CD14-positive monocyte (primary cell): ENCODE results near the gene TEN1. TPM values are rescaled to one million over a fixed set of nuclear protein-coding genes. Genes with fewer than 3 reads are reported as not detected.

Source experiments
- DNase-seq, 3 donors: peaks; one replicate each; pipeline ENCODE4 v3.0.0-alpha.2; 2011 to 2022
- H2AFZ ChIP-seq: 2 replicates; pipeline ENCODE4 v1.6.0; 2012; ENCODE audit warnings: mild to moderate bottlenecking, low read depth, low read length, inconsistent platforms; ENCODE audit not compliant: insufficient read depth, poor library complexity, severe bottlenecking
- H3K27ac ChIP-seq, 2 donors: 1 replicate in 1 of 2; 2 replicates in 1 of 2; pipeline ENCODE4 v1.5.1; 2012 to 2013; ENCODE audit warnings: low read length in 2 of 2, control low read depth in 1 of 2, inconsistent platforms in 1 of 2, low read depth in 1 of 2, mild to moderate bottlenecking in 1 of 2
- H3K27me3 ChIP-seq, 2 donors: one replicate each; pipeline versions ENCODE4 v1.6.0 to v1.6.1; 2011 to 2013; ENCODE audit warnings: low read length in 2 of 2; ENCODE audit not compliant: control insufficient read depth in 2 of 2, insufficient read depth in 2 of 2
- H3K36me3 ChIP-seq, 2 donors: replicated peaks in 1 of 2; 1 replicate in 1 of 2; 2 replicates in 1 of 2; pipeline versions ENCODE4 v1.5.1 to v1.6.1; 2012 to 2013; ENCODE audit warnings: low read length in 2 of 2, control low read depth in 1 of 2, inconsistent platforms in 1 of 2, mild to moderate bottlenecking in 1 of 2; ENCODE audit not compliant: insufficient read depth in 2 of 2, control insufficient read depth in 1 of 2
- H3K4me1 ChIP-seq, 2 donors: 1 replicate in 1 of 2; 2 replicates in 1 of 2; pipeline versions ENCODE4 v1.5.1 to v1.6.1; 2012 to 2013; ENCODE audit warnings: low read length in 2 of 2, control low read depth in 1 of 2, inconsistent platforms in 1 of 2, mild to moderate bottlenecking in 1 of 2, moderate library complexity in 1 of 2; ENCODE audit not compliant: insufficient read depth in 2 of 2, control insufficient read depth in 1 of 2
- H3K4me2 ChIP-seq: replicated peaks from 2 replicates; pipeline ENCODE3; 2012; ENCODE audit warnings: low read length, moderate library complexity, mild to moderate bottlenecking; ENCODE audit not compliant: poor library complexity, severe bottlenecking; ENCODE audit errors: extremely low read depth
- H3K4me3 ChIP-seq, 3 experiments: fragments of 200-600 bp in 1 of 3; sonication (generic) in 1 of 3; replicated peaks in 1 of 3; 1 replicate in 2 of 3; 2 replicates in 1 of 3; pipeline ENCODE4 v1.5.1; 2011 to 2013; ENCODE audit warnings: low read length in 3 of 3, mild to moderate bottlenecking in 3 of 3, control low read depth in 2 of 3, low read depth in 2 of 3, inconsistent platforms in 1 of 3, moderate library complexity in 1 of 3
- H3K79me2 ChIP-seq: 2 replicates; pipeline ENCODE4 v1.6.0; 2012; ENCODE audit warnings: mild to moderate bottlenecking, control low read depth, inconsistent platforms, low read length, moderate library complexity; ENCODE audit not compliant: insufficient read depth
- H3K9ac ChIP-seq: 2 replicates; pipeline ENCODE4 v1.6.0; 2017; ENCODE audit warnings: low read length, mild to moderate bottlenecking; ENCODE audit not compliant: insufficient read depth, poor library complexity, severe bottlenecking
- H3K9me3 ChIP-seq, 2 donors: replicated peaks in 1 of 2; 1 replicate in 1 of 2; 2 replicates in 1 of 2; pipeline versions ENCODE4 v1.5.1 to v1.6.1; 2012 to 2013; ENCODE audit warnings: low read length in 2 of 2, control low read depth in 1 of 2; ENCODE audit not compliant: control insufficient read depth in 1 of 2, insufficient read depth in 1 of 2
- H4K20me1 ChIP-seq: 2 replicates; pipeline ENCODE4 v1.6.0; 2012; ENCODE audit warnings: mild to moderate bottlenecking, low read length, control low read depth, moderate library complexity; ENCODE audit not compliant: insufficient read depth
- H3K27ac Mint-ChIP-seq, 7 donors: one replicate each; pipeline ENCODE4 v1.8.0; 2020; ENCODE audit warnings: mild to moderate bottlenecking in 7 of 7, mixed read lengths in 7 of 7, moderate library complexity in 6 of 7, inconsistent platforms in 2 of 7
- H3K27me3 Mint-ChIP-seq, 3 donors: one replicate each; pipeline ENCODE4 v1.8.0; 2021 to 2022; ENCODE audit warnings: low read depth in 3 of 3, mild to moderate bottlenecking in 3 of 3, mixed read lengths in 3 of 3, moderate library complexity in 3 of 3, inconsistent platforms in 1 of 3
- H3K36me3 Mint-ChIP-seq, 2 donors: one replicate each; pipeline ENCODE4 v1.8.0; 2020; ENCODE audit warnings: mixed read lengths in 2 of 2, inconsistent platforms in 1 of 2, mild to moderate bottlenecking in 1 of 2
- H3K4me1 Mint-ChIP-seq: one replicate; pipeline ENCODE4 v1.8.0; 2020; ENCODE audit warnings: mild to moderate bottlenecking, mixed read lengths
- H3K4me3 Mint-ChIP-seq, 2 donors: one replicate each; pipeline ENCODE4 v1.8.0; 2020; ENCODE audit warnings: mild to moderate bottlenecking in 2 of 2, mixed read lengths in 2 of 2, moderate library complexity in 1 of 2
- H3K9me3 Mint-ChIP-seq, 7 donors: one replicate each; pipeline ENCODE4 v1.8.0; 2020 to 2022; ENCODE audit warnings: mixed read lengths in 7 of 7, mild to moderate bottlenecking in 6 of 7, moderate library complexity in 6 of 7, inconsistent platforms in 2 of 7
- WGBS: methylation state at CpG from one replicate; pipeline ENCODE4 v1.1.5; 2013; ENCODE audit warnings: missing lambda C conversion rate; ENCODE audit not compliant: insufficient coverage; 5-methylcytosine and 5-hydroxymethylcytosine counted together
- intact Hi-C, 2 donors: fragments of 100-400 bp; cut with micrococcal nuclease; formaldehyde crosslinking; loops; one replicate each; pipeline versions ENCODE4 v1.15.0 to v1.15.1; 2023
- polyA plus RNA-seq, 3 donors: library from polyadenylated mRNA; depleted of rRNA in 1 of 3; unstranded in 2 of 3; stranded (reverse) in 1 of 3; fragments of 300-500 nt in 2 of 3; fragments of >200 nt in 1 of 3; fragmentation: Illumina TruSeq in 2 of 3; gene quantifications; 1 replicate in 2 of 3; 2 replicates in 1 of 3; pipeline ENCODE4 v1.2.3, GENCODE V29; 2012 to 2021
- TF ChIP-seq, protein P1 (sequence below): fragments of 200-600 bp; IDR thresholded peaks from one replicate; pipeline ENCODE4 v1.8.0; 2022; ENCODE audit warnings: antibody characterized with exemption, mild to moderate bottlenecking

Gene TEN1
- polyA plus RNA-seq, 3 donors: 22.4 to 37.2 (median 31.3) TPM

DNA sequence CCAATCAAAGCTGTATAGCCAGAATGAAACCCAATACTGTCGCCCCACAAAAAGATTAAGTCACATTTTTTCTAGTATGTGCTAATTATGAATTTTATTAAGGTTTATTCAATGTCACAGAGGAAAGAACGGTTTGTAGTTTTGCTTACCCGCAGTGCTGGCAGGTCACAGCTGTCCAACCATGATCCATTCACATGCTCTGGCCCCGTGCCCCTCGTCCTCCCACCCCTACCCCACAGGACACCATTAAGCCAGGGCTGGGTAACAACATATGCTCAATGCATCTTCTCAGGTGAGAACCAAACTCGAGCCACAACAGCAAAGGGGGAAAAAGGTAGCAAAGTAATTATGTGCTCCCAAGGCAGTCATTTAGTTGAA lies 37.6 kb upstream of the TEN1 start:
- Histone ChIP-seq H3K9me3 (no peaks in the 10 kb centered on the region), H3K27ac (no peak overlapping the region), H3K4me1 (peaks cover 11 to 16% of the 10 kb centered on the region in 2 donors), H3K9ac (peak overlapping the region; percentile 69), H3K4me2 (peak overlapping the region; percentile 87), H3K36me3 (peaks cover 23 to 33% of the 10 kb centered on the region in 2 donors), H3K79me2 (no peaks in the 10 kb centered on the region), H3K27me3 (no peaks in the 10 kb centered on the region), H4K20me1 (no peaks in the 10 kb centered on the region), H2AFZ (no peak overlapping the region), H3K4me3 (peak overlapping the region in 2 of 3 experiments; percentile 24 to 84)
- DNase-seq: no peak
- H3K4me3 Mint-ChIP-seq: peak overlapping the region; percentile 86 to 89
- H3K9me3 Mint-ChIP-seq: no peaks in the 10 kb centered on the region
- TF ChIP-seq, protein P1, sequence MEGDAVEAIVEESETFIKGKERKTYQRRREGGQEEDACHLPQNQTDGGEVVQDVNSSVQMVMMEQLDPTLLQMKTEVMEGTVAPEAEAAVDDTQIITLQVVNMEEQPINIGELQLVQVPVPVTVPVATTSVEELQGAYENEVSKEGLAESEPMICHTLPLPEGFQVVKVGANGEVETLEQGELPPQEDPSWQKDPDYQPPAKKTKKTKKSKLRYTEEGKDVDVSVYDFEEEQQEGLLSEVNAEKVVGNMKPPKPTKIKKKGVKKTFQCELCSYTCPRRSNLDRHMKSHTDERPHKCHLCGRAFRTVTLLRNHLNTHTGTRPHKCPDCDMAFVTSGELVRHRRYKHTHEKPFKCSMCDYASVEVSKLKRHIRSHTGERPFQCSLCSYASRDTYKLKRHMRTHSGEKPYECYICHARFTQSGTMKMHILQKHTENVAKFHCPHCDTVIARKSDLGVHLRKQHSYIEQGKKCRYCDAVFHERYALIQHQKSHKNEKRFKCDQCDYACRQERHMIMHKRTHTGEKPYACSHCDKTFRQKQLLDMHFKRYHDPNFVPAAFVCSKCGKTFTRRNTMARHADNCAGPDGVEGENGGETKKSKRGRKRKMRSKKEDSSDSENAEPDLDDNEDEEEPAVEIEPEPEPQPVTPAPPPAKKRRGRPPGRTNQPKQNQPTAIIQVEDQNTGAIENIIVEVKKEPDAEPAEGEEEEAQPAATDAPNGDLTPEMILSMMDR: no peak
- peak overlapping the region in 6 of 7 donors; percentile 54 to 90 (median 72) for H3K27ac Mint-ChIP-seq
- H3K4me1 Mint-ChIP-seq: peaks cover 13% of the 10 kb centered on the region
- intact Hi-C loops: loop anchor here in 1 of 2 donors (5.0 kb wide), 1 partner anchor 39 kb away; the partner anchor contains the start of gene MRPL38
- 90% methylated on average over 2 of the region's 6 CpGs for WGBS
- H3K36me3 Mint-ChIP-seq: peaks cover 26% of the 10 kb centered on the region in 2 donors
- peaks cover 0 to 6% (median 2%) of the 10 kb centered on the region in 3 donors for H3K27me3 Mint-ChIP-seq

DNA sequence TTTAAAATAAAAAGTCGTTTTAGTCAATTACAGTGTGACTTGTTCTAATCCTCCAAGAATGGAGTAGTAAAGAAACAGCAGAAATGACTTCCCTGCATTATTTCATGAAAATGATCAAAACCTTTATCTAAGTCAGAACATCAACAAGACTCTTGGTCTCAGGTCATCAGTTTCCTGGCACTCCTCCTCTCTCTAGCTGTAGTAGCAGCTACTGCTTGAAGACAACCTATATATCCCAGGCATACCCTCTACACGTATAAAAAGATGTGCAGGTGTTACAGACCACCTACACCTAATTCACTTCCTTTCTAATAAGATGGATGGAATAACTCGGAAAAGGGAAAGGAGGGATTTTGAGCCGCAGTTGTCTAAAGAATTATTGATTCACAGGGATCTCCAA lies 36.6 kb upstream of the TEN1 start:
- no CpG with 5 or more reads among the region's 4 CpGs for WGBS
- H3K4me1 Mint-ChIP-seq: peaks cover 13% of the 10 kb centered on the region
- peaks cover 33 to 43% of the 10 kb centered on the region in 2 donors for H3K36me3 ChIP-seq
- peaks cover 35 to 36% of the 10 kb centered on the region in 2 donors for H3K36me3 Mint-ChIP-seq
- TF ChIP-seq, protein P1: no peak
- H3K4me3 Mint-ChIP-seq: no peak overlapping the region
- H3K27me3 Mint-ChIP-seq: peaks cover 0 to 6% (median 2%) of the 10 kb centered on the region in 3 donors
- peaks cover 11 to 16% of the 10 kb centered on the region in 2 donors for H3K4me1 ChIP-seq
- H4K20me1 ChIP-seq: no peaks in the 10 kb centered on the region
- H3K4me3 ChIP-seq: no peak overlapping the region
- H3K79me2 ChIP-seq: no peaks in the 10 kb centered on the region
- H3K9ac ChIP-seq: no peak overlapping the region
- H3K27me3 ChIP-seq: no peaks in the 10 kb centered on the region
- no peak overlapping the region for H3K27ac ChIP-seq
- H2AFZ ChIP-seq: no peak overlapping the region
- no peaks in the 10 kb centered on the region for H3K9me3 Mint-ChIP-seq
- intact Hi-C loops: loop anchor here in 1 of 2 donors (5.0 kb wide), 1 partner anchor 40 kb away; the partner anchor contains the start of gene MRPL38
- DNase-seq: no peak
- H3K27ac Mint-ChIP-seq: peak overlapping the region in 2 of 7 donors; percentile 13 to 38
- no peak overlapping the region for H3K4me2 ChIP-seq
- no peaks in the 10 kb centered on the region for H3K9me3 ChIP-seq
